NCI-H2107 (cell line): ENCODE results near the gene LRRTM3.

Source experiments
- DNase-seq: peaks from one replicate; lab custom pipeline; 2025; lab: John Stamatoyannopoulos, UW

Gene LRRTM3

DNA sequence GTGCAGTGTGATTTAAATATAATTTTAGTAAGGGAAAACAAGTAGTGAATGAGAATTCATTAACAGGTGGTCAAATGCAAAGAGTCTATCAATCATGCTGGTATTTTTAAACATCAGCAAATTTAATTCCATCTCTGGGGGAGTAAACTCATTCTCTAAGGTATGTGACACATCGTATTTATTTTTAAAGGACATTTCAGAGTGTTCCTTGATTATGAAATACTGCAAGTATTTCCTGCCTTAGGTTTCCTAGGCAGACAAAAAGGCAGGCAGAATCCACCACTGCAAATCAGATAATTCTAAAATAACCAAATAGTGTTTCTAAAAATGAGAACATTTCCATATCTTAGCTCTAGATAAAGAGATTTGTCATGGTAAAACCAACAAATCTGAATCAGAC, 193.8 kb downstream of the LRRTM3 start:
- DNase-seq: no peak

DNA sequence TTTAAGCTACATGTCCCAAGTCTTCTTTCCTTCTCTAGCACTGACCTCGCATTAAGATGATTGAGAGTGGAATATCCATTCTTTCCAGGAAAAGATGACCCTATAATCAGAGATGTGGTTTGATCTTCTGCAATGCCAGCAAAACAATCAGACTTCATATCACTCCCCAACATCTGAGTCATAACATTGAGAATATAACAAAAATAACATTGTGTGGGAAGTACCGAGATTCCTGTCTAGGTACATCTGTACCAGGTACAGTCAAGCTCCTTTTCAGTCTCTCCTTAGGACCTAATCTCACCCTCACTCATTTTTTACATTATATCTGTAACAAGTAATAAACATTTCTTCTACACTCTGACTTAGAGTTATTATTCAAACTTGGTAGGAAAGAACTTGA, 201.6 kb downstream of the LRRTM3 start:
- no peak for DNase-seq

DNA sequence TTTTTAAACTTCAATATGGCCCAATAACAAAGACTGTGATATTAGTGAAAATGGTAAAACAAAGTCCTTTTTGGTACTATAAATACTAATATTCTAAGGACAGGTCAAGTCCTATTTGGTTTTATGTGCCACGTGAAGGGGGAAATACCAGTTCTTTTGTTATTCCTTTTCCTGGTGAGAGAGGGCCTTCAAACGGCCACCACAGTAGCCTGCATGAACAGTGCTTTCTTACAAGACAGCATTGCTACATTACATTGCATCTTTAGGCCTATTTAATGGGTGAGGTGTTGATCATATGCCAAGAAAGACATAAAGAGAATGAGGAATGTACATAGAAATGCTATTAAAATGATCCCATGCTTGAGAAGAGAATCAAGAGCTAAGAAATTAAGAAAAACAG, 214.8 kb downstream of the LRRTM3 start:
- no peak for DNase-seq

DNA sequence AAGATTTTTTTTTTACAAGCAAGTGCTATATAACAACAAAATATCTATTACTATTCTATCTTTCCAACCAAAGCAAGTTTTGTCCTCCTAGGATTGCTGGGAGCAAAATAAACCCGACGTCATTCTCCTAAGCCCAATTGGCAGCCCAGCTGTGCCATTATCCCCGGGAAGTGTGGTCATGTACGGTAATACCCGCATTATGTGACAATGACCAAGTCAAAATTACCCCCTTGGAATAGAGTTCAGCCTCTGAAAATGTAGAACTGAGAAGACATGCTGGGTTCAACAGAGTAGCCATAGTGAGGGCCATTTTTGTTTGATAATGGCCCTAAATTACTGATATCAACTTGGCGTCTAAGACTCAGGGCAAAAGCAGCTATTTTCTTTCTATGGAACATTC, 215.5 kb downstream of the LRRTM3 start:
- no peak for DNase-seq

DNA sequence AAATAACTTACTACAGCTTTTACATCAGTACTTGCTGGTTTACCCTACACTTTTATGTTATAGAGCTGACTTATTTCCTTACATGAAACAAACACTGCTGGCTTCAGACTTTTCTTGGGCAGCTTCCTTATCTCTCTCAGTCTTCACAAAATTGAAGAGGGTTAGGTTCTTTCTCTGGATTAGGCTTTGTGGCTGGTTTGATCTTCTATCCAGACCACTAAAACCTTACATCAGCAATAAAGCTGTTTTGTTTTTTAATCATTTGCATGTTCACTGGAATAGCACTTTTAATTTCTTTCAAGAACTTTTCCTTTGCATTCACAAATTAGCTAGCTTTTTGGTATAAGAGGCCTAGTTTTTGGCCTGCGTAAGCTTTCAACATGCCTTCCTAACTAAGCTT, 218.7 kb downstream of the LRRTM3 start:
- DNase-seq: no peak
